GM12891 (cell line): Measurements from ENCODE around the gene SNX2.

Source experiments
- POLR2A ChIP-seq: IDR thresholded peaks from 2 replicates; pipeline ENCODE4 v1.6.1; 2011; ENCODE audit warnings: low read depth, low read length, control low read depth
- POLR2AphosphoS5 ChIP-seq: IDR thresholded peaks from 2 replicates; pipeline ENCODE4 v1.6.1; 2011; ENCODE audit warnings: low read depth, low read length, control low read depth
- POU2F2 ChIP-seq: IDR thresholded peaks from 2 replicates; pipeline ENCODE4 v1.6.1; 2011; ENCODE audit warnings: low read depth, mild to moderate bottlenecking, control low read depth, low read length, moderate library complexity
- SPI1 ChIP-seq: IDR thresholded peaks from 2 replicates; pipeline ENCODE4 v1.6.1; 2011; ENCODE audit warnings: low read depth, low read length, control low read depth
- TAF1 ChIP-seq: IDR thresholded peaks from 2 replicates; pipeline ENCODE4 v1.6.1; 2011; ENCODE audit warnings: low read depth, low read length, control low read depth

GRCh38 chr5:122774861-122775549 is at the start of gene SNX2:
- TF ChIP-seq POLR2A (peak; percentile 85), POLR2AphosphoS5 (peak; percentile 77), POU2F2 (0 out of 2 replicates have a peak, but pooled peaks have one; percentile 61), TAF1 (peak; percentile 79), SPI1 (no peak)
